ENCODE results near the gene PREX1. TPM values are rescaled to one million over a fixed set of nuclear protein-coding genes. Genes with fewer than 3 reads are reported as not detected.

PREX1 gene
- total RNA-seq, 2 donors from 2014 or later: 96.1 to 111 TPM

DNA sequence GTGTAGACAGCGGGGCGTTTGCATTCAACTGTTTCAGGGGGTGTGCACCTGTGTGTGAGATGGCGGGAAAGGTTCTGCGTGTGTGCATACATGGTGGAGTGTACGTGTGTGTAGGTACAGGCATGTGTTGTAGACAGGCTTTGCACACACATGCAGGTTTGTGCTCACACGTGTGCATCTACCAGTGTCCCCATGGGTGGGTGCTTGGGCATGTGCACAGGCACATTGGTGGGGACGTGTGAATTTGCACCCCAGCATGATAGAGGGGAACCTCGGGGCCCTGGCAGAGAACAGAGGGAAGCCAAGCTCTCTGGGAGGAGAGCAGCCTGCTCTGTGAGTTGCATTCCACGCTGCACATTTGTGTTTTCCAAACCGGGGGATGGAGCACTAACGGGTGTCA is 250.2 kb downstream of the PREX1 start:
- ATAC-seq (replicated peaks): no peak
- peaks cover 19% of the 10 kb centered on the region for H3K27me3 Mint-ChIP-seq
- no peaks in the 10 kb centered on the region for H3K36me3 Mint-ChIP-seq (ENCODE audit: low read depth)
- no peaks in the 10 kb centered on the region for H3K9me3 Mint-ChIP-seq
- no peaks in the 10 kb centered on the region for H3K4me1 Mint-ChIP-seq
- H3K27ac Mint-ChIP-seq: no peak overlapping the region
- no peak overlapping the region for H3K4me3 Mint-ChIP-seq

DNA sequence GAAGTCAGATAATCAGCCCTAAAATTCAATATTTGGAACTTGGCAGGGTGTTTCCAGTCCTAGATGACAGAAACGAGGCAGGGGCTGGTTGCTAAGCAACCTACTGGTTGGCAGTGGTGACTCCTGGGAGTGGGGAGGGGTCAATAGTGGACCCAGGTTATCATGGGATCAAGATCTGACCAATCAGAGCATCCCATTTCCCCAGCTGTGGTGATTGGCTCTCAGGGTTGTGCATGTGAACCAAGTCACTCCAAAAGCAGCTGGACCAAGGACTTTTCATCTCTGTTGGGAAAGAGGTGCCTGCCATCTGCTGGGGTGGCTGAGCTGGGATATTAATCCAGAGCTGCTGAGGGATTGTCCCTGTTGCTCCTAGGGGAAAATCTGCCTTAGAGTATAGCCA is 253.4 kb downstream of the PREX1 start:
- Mint-ChIP-seq H3K4me3 (no peak overlapping the region), H3K9me3 (no peaks in the 10 kb centered on the region), H3K27ac (no peak overlapping the region), H3K27me3 (peaks cover 14% of the 10 kb centered on the region), H3K36me3 (ENCODE audit: low read depth) (no peaks in the 10 kb centered on the region), H3K4me1 (no peaks in the 10 kb centered on the region)
- peak; percentile 32 for ATAC-seq (replicated peaks)

Other genes starting within 250 kb of the PREX1 start
- 10 to 100 TPM; 22.9 to 32.0 TPM for gene ARFGEF2, start 93.7 kb upstream of the PREX1 start, total RNA-seq
- gene CSE1L, start 218.3 kb upstream of the PREX1 start, total RNA-seq: 100 to 1,000 TPM in 1 of 2 donors, 10 to 100 TPM in 1; 59.5 to 138 TPM